Endothelial cell of umbilical vein (primary cell): ENCODE measurements around the gene LHX3. TPM values are rescaled to one million over a fixed set of nuclear protein-coding genes. Genes with fewer than 3 reads are reported as not detected.

Experiments used
- BruUV-seq: library from RNA; stranded (reverse); fragments of 400-500 nt; replicated peaks from 2 replicates; lab custom pipeline; 2021; lab: Mats Ljungman, UMichigan
- CTCF ChIA-PET: fragments of 300-600, 350-600 bp; sonication (Branson Sonifier 250); formaldehyde crosslinking; loops from one replicate; lab custom pipeline; 2021; ENCODE audit warnings: antibody characterized with exemption, inconsistent platforms; lab: Charles Lee
- POLR2A ChIA-PET: fragments of 300-600, 350-600 bp; sonication (Branson Sonifier 250); formaldehyde crosslinking; loops from one replicate; lab custom pipeline; 2021; ENCODE audit warnings: antibody characterized with exemption, inconsistent platforms; lab: Charles Lee
- DNase-seq: peaks from one replicate; pipeline ENCODE4 v3.0.0-alpha.2; 2011; ENCODE audit warnings: low read depth, low spot score
- FAIRE-seq: peaks from 2 replicates; lab custom pipeline; 2011; peaks lifted over from hg19 to GRCh38; lab: Jason Lieb, UNC
- H2AFZ ChIP-seq: 2 replicates; pipeline ENCODE4 v1.6.0; 2012; ENCODE audit warnings: low read depth, low read length, control low read depth, inconsistent platforms
- H3K27ac ChIP-seq: 2 replicates; pipeline ENCODE4 v1.5.1; 2011; ENCODE audit warnings: low read depth, mild to moderate bottlenecking, control low read depth, low read length, moderate library complexity; ENCODE audit not compliant: insufficient read depth
- H3K27me3 ChIP-seq, 2 experiments: 2 replicates each; pipeline versions ENCODE4 v1.6.0 to v1.6.1; 2011; ENCODE audit warnings: low read length in 2 of 2, mixed read lengths in 1 of 2; ENCODE audit not compliant: control insufficient read depth in 2 of 2, insufficient read depth in 2 of 2
- H3K36me3 ChIP-seq, 2 experiments: 2 replicates in 1 of 2; 3 replicates in 1 of 2; pipeline ENCODE4 v1.5.1; 2011; ENCODE audit warnings: low read length in 2 of 2, mild to moderate bottlenecking in 1 of 2, moderate library complexity in 1 of 2; ENCODE audit not compliant: control insufficient read depth in 2 of 2, insufficient read depth in 2 of 2; ENCODE audit errors: extremely low read depth in 1 of 2
- H3K4me1 ChIP-seq: 3 replicates; pipeline ENCODE4 v1.5.1; 2011; ENCODE audit warnings: mild to moderate bottlenecking, low read length; ENCODE audit not compliant: control insufficient read depth, insufficient read depth; ENCODE audit errors: extremely low read depth
- H3K4me2 ChIP-seq: 2 replicates; pipeline ENCODE4 v1.6.1; 2011; ENCODE audit warnings: low read length, control low read depth, mixed read lengths; ENCODE audit not compliant: insufficient read depth
- H3K4me3 ChIP-seq, 3 experiments: fragments of 200-600 bp in 1 of 3; sonication (generic), shearing (Covaris generic) in 1 of 3; replicated peaks in 1 of 3; 2 replicates each; pipeline ENCODE4 v1.5.1; 2011 to 2016; ENCODE audit warnings: control low read depth in 3 of 3, low read length in 3 of 3, mild to moderate bottlenecking in 2 of 3, inconsistent platforms in 1 of 3, low read depth in 1 of 3, moderate library complexity in 1 of 3; ENCODE audit not compliant: insufficient read depth in 1 of 3
- H3K79me2 ChIP-seq: 2 replicates; pipeline ENCODE4 v1.6.0; 2012; ENCODE audit warnings: low read length, inconsistent platforms; ENCODE audit not compliant: control insufficient read depth, insufficient read depth
- H3K9ac ChIP-seq: replicated peaks from 2 replicates; pipeline ENCODE3; 2011; ENCODE audit warnings: low read length, control low read depth; ENCODE audit not compliant: insufficient read depth; ENCODE audit errors: extremely low read depth
- H3K9me1 ChIP-seq: replicated peaks from 3 replicates; pipeline ENCODE4 v1.6.0; 2011; ENCODE audit warnings: mild to moderate bottlenecking, low read length; ENCODE audit not compliant: control insufficient read depth, insufficient read depth; ENCODE audit errors: extremely low read depth
- H3K9me3 ChIP-seq: replicated peaks from 2 replicates; pipeline ENCODE4 v1.5.1; 2012; ENCODE audit warnings: low read length, inconsistent platforms; ENCODE audit not compliant: control insufficient read depth, insufficient read depth
- H4K20me1 ChIP-seq: replicated peaks from 2 replicates; pipeline ENCODE3; 2011; ENCODE audit warnings: mild to moderate bottlenecking, low read length; ENCODE audit not compliant: control insufficient read depth, insufficient read depth; ENCODE audit errors: extremely low read depth
- EZH2 ChIP-seq: IDR thresholded peaks from 2 replicates; pipeline ENCODE4 v1.6.1; 2012; ENCODE audit warnings: borderline replicate concordance, low read depth, mild to moderate bottlenecking, moderate library complexity, low read length, inconsistent platforms; ENCODE audit not compliant: severe bottlenecking
- FOS ChIP-seq: IDR thresholded peaks from 2 replicates; pipeline ENCODE4 v1.6.1; 2011; ENCODE audit warnings: mild to moderate bottlenecking, low read length, moderate library complexity, borderline replicate concordance; ENCODE audit not compliant: insufficient read depth
- GATA2 ChIP-seq: IDR thresholded peaks from 2 replicates; pipeline ENCODE4 v1.7.0; 2011; ENCODE audit warnings: low read depth, mild to moderate bottlenecking, moderate library complexity, mixed read lengths, low read length; ENCODE audit not compliant: insufficient read length, insufficient read depth
- JUN ChIP-seq: IDR thresholded peaks from 2 replicates; pipeline ENCODE4 v1.6.1; 2011; ENCODE audit warnings: borderline replicate concordance, low read depth; ENCODE audit not compliant: insufficient read length, insufficient read depth
- MYC ChIP-seq: IDR thresholded peaks from one replicate; pipeline ENCODE4 v1.6.1; 2011; ENCODE audit warnings: mild to moderate bottlenecking, low read depth, low read length
- POLR2A ChIP-seq: IDR thresholded peaks from 2 replicates; pipeline ENCODE4 v1.6.1; 2012; ENCODE audit warnings: low read depth, mild to moderate bottlenecking, control low read depth, low read length
- POLR2AphosphoS5 ChIP-seq: IDR thresholded peaks from 2 replicates; pipeline ENCODE4 v1.6.1; 2012; ENCODE audit warnings: low read depth, mild to moderate bottlenecking, control low read depth, low read length, moderate library complexity; ENCODE audit not compliant: insufficient read depth
- dilution Hi-C: fragments of 300-500 bp; cut with MboI; formaldehyde crosslinking; loops from one replicate; pipeline ENCODE4 v1.15.0; 2019; ENCODE audit warnings: low sequenced_read_pairs; ENCODE audit not compliant: extremely low pct_ligation_motif_present
- intact Hi-C: fragments of 100-400 bp; cut with micrococcal nuclease; formaldehyde crosslinking; loops from one replicate; pipeline ENCODE4 v1.10.0; 2022
- polyA plus RNA-seq, 4 experiments: library from polyadenylated mRNA; depleted of rRNA in 3 of 4; stranded (reverse) in 3 of 4; unstranded in 1 of 4; fragments of >200 nt; gene quantifications; 2 replicates each; pipeline versions ENCODE4 v1.2.1 to v1.2.3, GENCODE V29; 2011 to 2012; ENCODE audit warnings: missing spikeins in 1 of 4
- total RNA-seq: library from RNA; stranded (reverse); gene quantifications from 2 replicates; pipeline ENCODE4 v1.2.3, GENCODE V29; 2021
- TF ChIP-seq, protein P1 (sequence below): IDR thresholded peaks from 2 replicates; pipeline ENCODE4 v1.6.1; 2011; ENCODE audit not compliant: insufficient read depth, insufficient read length
- TF ChIP-seq, protein P2 (sequence below), 2 donors: IDR thresholded peaks; 1 replicate in 1 of 2; 2 replicates in 1 of 2; pipeline ENCODE4 v1.5.1; 2011; ENCODE audit warnings: low read length in 2 of 2, mild to moderate bottlenecking in 2 of 2, moderate library complexity in 2 of 2, control low read depth in 1 of 2, inconsistent platforms in 1 of 2, low read depth in 1 of 2; ENCODE audit not compliant: insufficient read depth in 1 of 2; ENCODE audit errors: extremely low read depth in 1 of 2

LHX3 gene
- total and polyA plus RNA-seq, 2 donors (not counting 3 experiments of a cell fraction or from before 2014, with no cell fraction given): not detected

DNA sequence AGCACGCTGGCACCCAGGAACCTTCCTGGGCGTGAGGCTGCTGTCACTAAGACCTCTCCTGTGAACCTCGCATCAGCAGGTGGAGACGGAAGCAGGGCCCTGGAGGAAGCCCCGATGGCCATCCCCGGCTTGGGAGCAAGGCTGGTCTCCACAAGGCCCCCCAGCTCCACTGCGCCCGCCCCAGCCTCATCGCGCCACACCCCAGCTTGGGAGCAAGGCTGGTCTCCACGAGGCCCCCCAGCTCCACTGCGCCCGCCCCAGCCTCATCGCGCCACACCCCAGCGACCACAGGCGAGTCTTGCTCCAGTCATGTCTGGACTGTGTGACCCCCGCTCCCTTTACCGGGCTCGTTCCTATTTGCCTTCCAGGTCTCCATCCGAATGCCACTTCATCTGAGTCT, 29.7 kb upstream of the LHX3 start:
- DNase-seq (no peak), FAIRE-seq (no peak)
- no peaks in the 10 kb centered on the region for H3K27me3 ChIP-seq
- no peaks in the 10 kb centered on the region for H3K9me1 ChIP-seq
- dilution Hi-C loops: no loop called here
- H3K27ac ChIP-seq: no peak overlapping the region
- no peak for TF ChIP-seq FOS
- no peak for TF ChIP-seq GATA2
- no peak for TF ChIP-seq EZH2
- TF ChIP-seq, protein P1, sequence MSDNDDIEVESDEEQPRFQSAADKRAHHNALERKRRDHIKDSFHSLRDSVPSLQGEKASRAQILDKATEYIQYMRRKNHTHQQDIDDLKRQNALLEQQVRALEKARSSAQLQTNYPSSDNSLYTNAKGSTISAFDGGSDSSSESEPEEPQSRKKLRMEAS: no peak
- TF ChIP-seq JUN: no peak
- TF ChIP-seq, protein P2, sequence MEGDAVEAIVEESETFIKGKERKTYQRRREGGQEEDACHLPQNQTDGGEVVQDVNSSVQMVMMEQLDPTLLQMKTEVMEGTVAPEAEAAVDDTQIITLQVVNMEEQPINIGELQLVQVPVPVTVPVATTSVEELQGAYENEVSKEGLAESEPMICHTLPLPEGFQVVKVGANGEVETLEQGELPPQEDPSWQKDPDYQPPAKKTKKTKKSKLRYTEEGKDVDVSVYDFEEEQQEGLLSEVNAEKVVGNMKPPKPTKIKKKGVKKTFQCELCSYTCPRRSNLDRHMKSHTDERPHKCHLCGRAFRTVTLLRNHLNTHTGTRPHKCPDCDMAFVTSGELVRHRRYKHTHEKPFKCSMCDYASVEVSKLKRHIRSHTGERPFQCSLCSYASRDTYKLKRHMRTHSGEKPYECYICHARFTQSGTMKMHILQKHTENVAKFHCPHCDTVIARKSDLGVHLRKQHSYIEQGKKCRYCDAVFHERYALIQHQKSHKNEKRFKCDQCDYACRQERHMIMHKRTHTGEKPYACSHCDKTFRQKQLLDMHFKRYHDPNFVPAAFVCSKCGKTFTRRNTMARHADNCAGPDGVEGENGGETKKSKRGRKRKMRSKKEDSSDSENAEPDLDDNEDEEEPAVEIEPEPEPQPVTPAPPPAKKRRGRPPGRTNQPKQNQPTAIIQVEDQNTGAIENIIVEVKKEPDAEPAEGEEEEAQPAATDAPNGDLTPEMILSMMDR (IDR thresholded peaks at IDR 0.05; ENCODE audit: extremely low read depth in 1 of 2, insufficient read depth in 1 of 2, low read depth in 1 of 2, low read length in 2 of 2): no peak
- no peak for TF ChIP-seq POLR2A
- no peak for TF ChIP-seq POLR2AphosphoS5
- TF ChIP-seq MYC: no peak
- no TSS peak for BruUV-seq
- CTCF ChIA-PET: no interaction called here
- no peak overlapping the region for H3K4me2 ChIP-seq
- H3K4me3 ChIP-seq: no peak overlapping the region
- POLR2A ChIA-PET: no interaction called here
- H2AFZ ChIP-seq: no peak overlapping the region
- no peaks in the 10 kb centered on the region for H3K4me1 ChIP-seq
- peaks cover 0 to 7% of the 10 kb centered on the region in 2 experiments for H3K36me3 ChIP-seq
- intact Hi-C loops: no loop called here
- no peak overlapping the region for H3K9ac ChIP-seq
- no peaks in the 10 kb centered on the region for H3K79me2 ChIP-seq
- no peaks in the 10 kb centered on the region for H3K9me3 ChIP-seq
- no peaks in the 10 kb centered on the region for H4K20me1 ChIP-seq
